ENCODE results near the gene SGK1.

DNA sequence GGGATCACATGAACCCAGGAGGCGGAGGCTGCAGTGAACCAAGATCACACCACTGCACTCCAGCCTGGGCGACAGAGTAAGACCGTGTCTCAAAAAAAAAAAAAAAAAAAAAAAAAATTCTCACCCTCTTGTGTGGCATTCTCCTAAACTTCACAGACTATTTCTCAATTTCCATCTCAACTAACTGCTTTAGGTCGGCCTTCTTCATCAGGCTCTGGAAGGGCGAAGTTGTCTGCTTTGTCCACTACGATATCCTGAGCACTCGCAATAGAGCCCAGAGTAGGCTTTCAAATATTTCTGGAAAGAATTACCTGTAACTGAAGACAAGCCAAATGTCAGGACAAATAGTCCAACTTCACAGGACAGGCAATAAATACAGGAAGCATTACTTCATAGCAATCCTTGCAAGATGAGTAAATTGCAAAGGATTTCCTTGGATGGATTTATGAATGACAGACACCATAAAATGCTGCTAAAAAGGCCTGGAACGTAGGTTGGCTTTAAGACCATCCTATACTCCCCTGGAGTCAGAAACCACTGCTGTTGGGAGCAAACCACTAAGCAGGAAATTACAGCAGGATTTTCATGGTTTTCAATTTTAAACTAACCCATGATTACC lies 149.2 kb downstream of the SGK1 start:
- TF ChIP-seq RAD21 (conservative IDR thresholded peaks at IDR 0.05) (no peak), EP300 (conservative IDR thresholded peaks at IDR 0.05; ENCODE audit: poor library complexity, severe bottlenecking) (no peak), POLR2AphosphoS5 (IDR thresholded peaks at IDR 0.05) (no peak), EZH2 (IDR thresholded peaks at IDR 0.05; ENCODE audit: borderline replicate concordance, insufficient read depth, low read length, poor library complexity, severe bottlenecking) (no peak), MXI1 (conservative IDR thresholded peaks at IDR 0.05; ENCODE audit: poor library complexity, severe bottlenecking) (no peak), SMC3 (conservative IDR thresholded peaks at IDR 0.05; ENCODE audit: poor library complexity) (no peak)
- TF ChIP-seq, protein P1, sequence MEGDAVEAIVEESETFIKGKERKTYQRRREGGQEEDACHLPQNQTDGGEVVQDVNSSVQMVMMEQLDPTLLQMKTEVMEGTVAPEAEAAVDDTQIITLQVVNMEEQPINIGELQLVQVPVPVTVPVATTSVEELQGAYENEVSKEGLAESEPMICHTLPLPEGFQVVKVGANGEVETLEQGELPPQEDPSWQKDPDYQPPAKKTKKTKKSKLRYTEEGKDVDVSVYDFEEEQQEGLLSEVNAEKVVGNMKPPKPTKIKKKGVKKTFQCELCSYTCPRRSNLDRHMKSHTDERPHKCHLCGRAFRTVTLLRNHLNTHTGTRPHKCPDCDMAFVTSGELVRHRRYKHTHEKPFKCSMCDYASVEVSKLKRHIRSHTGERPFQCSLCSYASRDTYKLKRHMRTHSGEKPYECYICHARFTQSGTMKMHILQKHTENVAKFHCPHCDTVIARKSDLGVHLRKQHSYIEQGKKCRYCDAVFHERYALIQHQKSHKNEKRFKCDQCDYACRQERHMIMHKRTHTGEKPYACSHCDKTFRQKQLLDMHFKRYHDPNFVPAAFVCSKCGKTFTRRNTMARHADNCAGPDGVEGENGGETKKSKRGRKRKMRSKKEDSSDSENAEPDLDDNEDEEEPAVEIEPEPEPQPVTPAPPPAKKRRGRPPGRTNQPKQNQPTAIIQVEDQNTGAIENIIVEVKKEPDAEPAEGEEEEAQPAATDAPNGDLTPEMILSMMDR (IDR thresholded peaks at IDR 0.05; ENCODE audit: poor library complexity, severe bottlenecking): no peak
- TF ChIP-seq, protein P2, sequence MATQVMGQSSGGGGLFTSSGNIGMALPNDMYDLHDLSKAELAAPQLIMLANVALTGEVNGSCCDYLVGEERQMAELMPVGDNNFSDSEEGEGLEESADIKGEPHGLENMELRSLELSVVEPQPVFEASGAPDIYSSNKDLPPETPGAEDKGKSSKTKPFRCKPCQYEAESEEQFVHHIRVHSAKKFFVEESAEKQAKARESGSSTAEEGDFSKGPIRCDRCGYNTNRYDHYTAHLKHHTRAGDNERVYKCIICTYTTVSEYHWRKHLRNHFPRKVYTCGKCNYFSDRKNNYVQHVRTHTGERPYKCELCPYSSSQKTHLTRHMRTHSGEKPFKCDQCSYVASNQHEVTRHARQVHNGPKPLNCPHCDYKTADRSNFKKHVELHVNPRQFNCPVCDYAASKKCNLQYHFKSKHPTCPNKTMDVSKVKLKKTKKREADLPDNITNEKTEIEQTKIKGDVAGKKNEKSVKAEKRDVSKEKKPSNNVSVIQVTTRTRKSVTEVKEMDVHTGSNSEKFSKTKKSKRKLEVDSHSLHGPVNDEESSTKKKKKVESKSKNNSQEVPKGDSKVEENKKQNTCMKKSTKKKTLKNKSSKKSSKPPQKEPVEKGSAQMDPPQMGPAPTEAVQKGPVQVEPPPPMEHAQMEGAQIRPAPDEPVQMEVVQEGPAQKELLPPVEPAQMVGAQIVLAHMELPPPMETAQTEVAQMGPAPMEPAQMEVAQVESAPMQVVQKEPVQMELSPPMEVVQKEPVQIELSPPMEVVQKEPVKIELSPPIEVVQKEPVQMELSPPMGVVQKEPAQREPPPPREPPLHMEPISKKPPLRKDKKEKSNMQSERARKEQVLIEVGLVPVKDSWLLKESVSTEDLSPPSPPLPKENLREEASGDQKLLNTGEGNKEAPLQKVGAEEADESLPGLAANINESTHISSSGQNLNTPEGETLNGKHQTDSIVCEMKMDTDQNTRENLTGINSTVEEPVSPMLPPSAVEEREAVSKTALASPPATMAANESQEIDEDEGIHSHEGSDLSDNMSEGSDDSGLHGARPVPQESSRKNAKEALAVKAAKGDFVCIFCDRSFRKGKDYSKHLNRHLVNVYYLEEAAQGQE (IDR thresholded peaks at IDR 0.05; ENCODE audit: borderline replicate concordance): no peak
